ENCODE measurements around the gene ZSCAN23. TPM values are rescaled to one million over a fixed set of nuclear protein-coding genes. Genes with fewer than 3 reads are reported as not detected.
A peak's percentile ranks its signal among the peaks of the same experiment; 100 is the strongest.

The ZSCAN23 gene
- total RNA-seq: 6.9 and 11.3 TPM in 2 replicates
- polyA plus RNA-seq: 0.90 and 4.9 TPM in 2 replicates

- no peak for TF ChIP-seq CTCF (IDR thresholded peaks at IDR 0.05; ENCODE audit: low read depth, low read length)
- H3K4me1 ChIP-seq (ENCODE audit: low read depth): no peaks in the 10 kb centered on the region
- no peaks in the 10 kb centered on the region for H3K27me3 ChIP-seq
- H3K36me3 ChIP-seq: peaks cover 2% of the 10 kb centered on the region
- H3K27ac ChIP-seq: peak within 1 kb of the TSS; percentile 57
- peak within 1 kb of the TSS; percentile 81 for H3K4me3 ChIP-seq
- DNase-seq (ENCODE audit: low read depth in 1 of 2, low spot score in 1 of 2): peak; percentile 86 to 92
- H3K9me3 ChIP-seq (ENCODE audit: low read depth): no peaks in the 10 kb centered on the region
These were observed at the start of gene ZSCAN23 for GRCh38 chr6:28443112-28443773. Gene ZSCAN23 (minus strand): TSS chr6:28443491. CDS start chr6:28436266, 7,225 bp downstream.

- Histone ChIP-seq H3K27ac (no peak overlapping the region), H3K4me1 (ENCODE audit: low read depth) (no peaks in the 10 kb centered on the region), H3K9me3 (ENCODE audit: low read depth) (no peaks in the 10 kb centered on the region), H3K27me3 (no peaks in the 10 kb centered on the region), H3K36me3 (no peaks in the 10 kb centered on the region), H3K4me3 (no peak overlapping the region)
- no peak for DNase-seq (ENCODE audit: low read depth in 1 of 2, low spot score in 1 of 2)
- no peak for TF ChIP-seq CTCF (IDR thresholded peaks at IDR 0.05; ENCODE audit: low read depth, low read length)
These were observed 48.7 kb upstream of the ZSCAN23 start for GRCh38 chr6:28491984-28492317.

- DNase-seq (ENCODE audit: low read depth in 1 of 2, low spot score in 1 of 2): no peak
- H3K27ac ChIP-seq: peak overlapping the region; percentile 94
- no peaks in the 10 kb centered on the region for H3K36me3 ChIP-seq
These were observed 47.1 kb upstream of the ZSCAN23 start for GRCh38 chr6:28490205-28490890.

GRCh38 chr6:28489366-28490204 is 46.3 kb upstream of the ZSCAN23 start:
- Histone ChIP-seq H3K4me1 (ENCODE audit: low read depth) (no peaks in the 10 kb centered on the region), H3K9me3 (ENCODE audit: low read depth) (no peaks in the 10 kb centered on the region), H3K36me3 (no peaks in the 10 kb centered on the region), H3K27me3 (no peaks in the 10 kb centered on the region), H3K27ac (peak overlapping the region; percentile 94), H3K4me3 (peak overlapping the region; percentile 44)
- no peak for TF ChIP-seq CTCF (IDR thresholded peaks at IDR 0.05; ENCODE audit: low read depth, low read length)
- DNase-seq (ENCODE audit: low read depth in 1 of 2, low spot score in 1 of 2): peak; percentile 85

More at GRCh38 chr6:28490205-28490890, 47.1 kb upstream of the ZSCAN23 start:
- H3K27me3 ChIP-seq: no peaks in the 10 kb centered on the region
- TF ChIP-seq CTCF (IDR thresholded peaks at IDR 0.05; ENCODE audit: low read depth, low read length): no peak
- no peaks in the 10 kb centered on the region for H3K9me3 ChIP-seq (ENCODE audit: low read depth)
- H3K4me3 ChIP-seq: peak overlapping the region; percentile 44
- H3K4me1 ChIP-seq (ENCODE audit: low read depth): no peaks in the 10 kb centered on the region

- no peak for TF ChIP-seq CTCF (IDR thresholded peaks at IDR 0.05; ENCODE audit: low read depth, low read length)
- Histone ChIP-seq H3K27me3 (no peaks in the 10 kb centered on the region), H3K27ac (peak overlapping the region; percentile 94), H3K4me1 (ENCODE audit: low read depth) (no peaks in the 10 kb centered on the region), H3K4me3 (peak overlapping the region; percentile 44), H3K9me3 (ENCODE audit: low read depth) (no peaks in the 10 kb centered on the region), H3K36me3 (no peaks in the 10 kb centered on the region)
- peak; percentile 32 to 73 for DNase-seq (ENCODE audit: low read depth in 1 of 2, low spot score in 1 of 2)
These were observed 45.6 kb upstream of the ZSCAN23 start for GRCh38 chr6:28488916-28489365.

Measured in cardiac muscle cell (in vitro differentiated cells and primary cell).